NT2/D1 (cell line): ENCODE measurements around the gene KHDRBS1.

Experiments
- SUZ12 ChIP-seq: IDR thresholded peaks from 2 replicates; pipeline ENCODE4 v1.6.1; 2011; ENCODE audit not compliant: insufficient read length, insufficient read depth; ENCODE audit errors: extremely low read depth
- YY1 ChIP-seq: IDR thresholded peaks from 2 replicates; pipeline ENCODE4 v1.6.1; 2011; ENCODE audit not compliant: insufficient read length, insufficient read depth
- ZNF274 ChIP-seq: IDR thresholded peaks from 2 replicates; pipeline ENCODE4 v1.6.1; 2011; ENCODE audit warnings: mild to moderate bottlenecking, low read depth, low read length

DNA sequence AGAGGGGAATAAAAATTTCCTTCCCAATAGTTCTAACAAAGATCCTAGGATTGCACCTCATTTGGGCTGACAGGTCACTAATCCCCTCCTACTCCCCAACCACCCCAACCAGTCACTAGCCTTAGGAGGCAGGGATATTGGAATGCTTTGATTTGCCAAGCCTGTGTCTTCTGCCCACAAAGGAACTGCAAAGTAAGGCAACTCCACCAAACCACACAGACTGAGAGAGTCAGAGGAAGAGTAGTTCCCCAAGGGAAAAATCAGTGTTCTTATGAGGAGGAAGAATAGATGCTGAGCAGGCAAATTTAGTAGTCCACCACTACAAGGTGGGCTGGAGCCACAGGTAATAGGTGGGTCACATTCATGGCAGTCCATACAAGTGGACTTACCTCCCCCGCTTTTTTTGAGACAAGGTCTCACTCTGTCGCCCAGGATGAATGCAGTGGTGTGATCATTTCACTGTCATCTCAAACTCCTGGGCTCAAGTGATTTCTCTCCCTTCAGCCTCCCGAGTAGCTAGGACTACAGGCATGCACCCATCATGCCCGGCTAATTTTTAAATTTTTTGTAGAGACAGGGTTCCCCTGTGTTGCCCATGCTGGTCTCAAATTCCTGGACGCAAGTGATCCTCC, 55.4 kb downstream of the KHDRBS1 start:
- TF ChIP-seq YY1 (no peak), SUZ12 (no peak), ZNF274 (no peak)
